ENCODE data around the gene DENND2D.

GRCh38 chr1:111145963-111146768 lies 54.3 kb downstream of the DENND2D start:
- TF ChIP-seq, protein P1, sequence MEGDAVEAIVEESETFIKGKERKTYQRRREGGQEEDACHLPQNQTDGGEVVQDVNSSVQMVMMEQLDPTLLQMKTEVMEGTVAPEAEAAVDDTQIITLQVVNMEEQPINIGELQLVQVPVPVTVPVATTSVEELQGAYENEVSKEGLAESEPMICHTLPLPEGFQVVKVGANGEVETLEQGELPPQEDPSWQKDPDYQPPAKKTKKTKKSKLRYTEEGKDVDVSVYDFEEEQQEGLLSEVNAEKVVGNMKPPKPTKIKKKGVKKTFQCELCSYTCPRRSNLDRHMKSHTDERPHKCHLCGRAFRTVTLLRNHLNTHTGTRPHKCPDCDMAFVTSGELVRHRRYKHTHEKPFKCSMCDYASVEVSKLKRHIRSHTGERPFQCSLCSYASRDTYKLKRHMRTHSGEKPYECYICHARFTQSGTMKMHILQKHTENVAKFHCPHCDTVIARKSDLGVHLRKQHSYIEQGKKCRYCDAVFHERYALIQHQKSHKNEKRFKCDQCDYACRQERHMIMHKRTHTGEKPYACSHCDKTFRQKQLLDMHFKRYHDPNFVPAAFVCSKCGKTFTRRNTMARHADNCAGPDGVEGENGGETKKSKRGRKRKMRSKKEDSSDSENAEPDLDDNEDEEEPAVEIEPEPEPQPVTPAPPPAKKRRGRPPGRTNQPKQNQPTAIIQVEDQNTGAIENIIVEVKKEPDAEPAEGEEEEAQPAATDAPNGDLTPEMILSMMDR (IDR thresholded peaks at IDR 0.05): no peak
- TF ChIP-seq POLR2A (IDR thresholded peaks at IDR 0.05): no peak
- TF ChIP-seq POLR2AphosphoS5 (IDR thresholded peaks at IDR 0.05): no peak
